Suprapubic skin (tissue), 4 donors: Measurements from ENCODE around the gene BTF3. TPM values are rescaled to one million over a fixed set of nuclear protein-coding genes. Genes with fewer than 3 reads are reported as not detected.
"Not testable (repeated sequence)": the region's sequence is repeated elsewhere in the genome, so short reads cannot be mapped to it uniquely, and the experiment has no call there.

Experiments used
- DNase-seq, 2 donors: peaks; one replicate each; pipeline ENCODE4 v3.0.0-alpha.2; 2019; ENCODE audit warnings: low spot score in 2 of 2
- H3K27ac ChIP-seq: fragments of 200-600 bp; sonication (generic); one replicate; pipeline ENCODE4 v1.5.1; 2019
- H3K27me3 ChIP-seq: fragments of 200-600 bp; sonication (generic); one replicate; pipeline ENCODE4 v1.5.1; 2019
- H3K36me3 ChIP-seq: fragments of 200-600 bp; sonication (generic); one replicate; pipeline ENCODE4 v1.5.1; 2019
- H3K4me1 ChIP-seq: fragments of 200-600 bp; sonication (generic); one replicate; pipeline ENCODE4 v1.5.1; 2019
- H3K4me3 ChIP-seq: fragments of 200-600 bp; sonication (generic); one replicate; pipeline ENCODE4 v1.5.1; 2019; ENCODE audit warnings: mild to moderate bottlenecking
- H3K9me3 ChIP-seq: fragments of 200-600 bp; sonication (generic); one replicate; pipeline ENCODE4 v1.5.1; 2019
- EP300 ChIP-seq: sonication (generic); formaldehyde crosslinking; IDR thresholded peaks from one replicate; pipeline ENCODE4 v1.6.1; 2017; ENCODE audit warnings: antibody characterized with exemption
- POLR2A ChIP-seq, 2 donors: fragments of 450-650 bp; IDR thresholded peaks; one replicate each; pipeline ENCODE4 v1.6.1; 2017; ENCODE audit warnings: antibody characterized with exemption in 2 of 2, mild to moderate bottlenecking in 2 of 2, moderate library complexity in 2 of 2
- POLR2AphosphoS5 ChIP-seq, 3 donors: sonication (generic); formaldehyde crosslinking; IDR thresholded peaks; one replicate each; pipeline ENCODE4 v1.6.1; 2017; ENCODE audit warnings: antibody characterized with exemption in 3 of 3
- WGBS: methylation state at CpG from one replicate; pipeline ENCODE4 v1.1.5; 2018; 5-methylcytosine and 5-hydroxymethylcytosine counted together
- total RNA-seq, 4 donors: library from RNA; depleted of rRNA; stranded (reverse); fragments of >200 nt; gene quantifications; one replicate each; pipeline ENCODE4 v1.1.0, GENCODE V29; 2016
- TF ChIP-seq, protein P1 (sequence below), 2 donors: fragments of 200-600 bp in 1 of 2; fragments of 450-650 bp in 1 of 2; sonication (generic) in 1 of 2; IDR thresholded peaks; one replicate each; pipeline ENCODE4 v1.5.1; 2016 to 2019; ENCODE audit warnings: antibody characterized with exemption in 2 of 2, mild to moderate bottlenecking in 1 of 2, moderate library complexity in 1 of 2

Gene BTF3
- total RNA-seq, 4 donors from 2014 or later: 473 to 851 (median 620) TPM

DNA sequence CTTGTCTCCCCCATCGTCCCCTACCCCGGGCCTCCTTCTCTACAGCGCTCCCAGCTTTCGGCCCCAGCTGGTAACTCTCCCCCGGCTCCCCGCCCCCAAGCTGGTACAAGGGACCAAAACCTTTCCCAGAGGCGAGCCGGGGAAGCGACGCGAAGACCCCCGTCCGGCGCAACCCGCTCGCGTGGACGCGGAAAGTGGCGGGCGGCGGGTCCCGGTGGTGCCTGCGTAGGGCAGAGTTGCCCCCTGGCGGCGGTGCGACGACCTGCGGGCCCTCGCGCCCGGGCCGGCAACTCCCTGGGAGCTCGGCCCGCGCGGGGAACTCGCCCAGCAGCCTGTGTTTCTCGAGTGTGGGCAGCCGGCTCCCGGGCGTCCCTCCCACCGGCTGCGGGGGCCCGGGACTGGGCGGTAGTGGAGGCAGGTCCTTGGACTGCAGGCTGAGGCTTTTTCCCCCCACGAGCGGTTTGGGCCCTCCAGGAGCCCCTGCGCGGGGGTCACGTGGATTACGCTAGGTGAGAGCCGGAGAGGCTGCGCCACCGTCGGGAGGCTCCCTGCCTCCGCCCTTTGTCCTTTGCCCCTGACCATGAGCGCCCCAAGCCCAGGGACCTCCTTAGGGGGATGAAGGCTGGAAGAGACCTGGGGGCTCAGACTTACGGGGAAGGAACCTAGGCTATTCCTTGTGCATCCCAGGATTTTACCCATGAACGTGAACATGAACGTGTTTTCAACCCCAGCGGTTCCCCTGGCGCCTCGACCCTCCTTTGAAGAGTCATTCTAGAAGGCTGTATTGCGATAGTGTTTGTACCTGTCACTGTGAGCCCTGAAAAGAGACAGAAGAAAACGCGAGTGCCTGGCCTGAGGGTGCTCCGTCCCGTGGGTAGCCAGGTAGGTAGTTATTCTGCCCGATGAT lies 46.8 kb upstream of the BTF3 start:
- H3K4me1 ChIP-seq: peaks cover 30% of the 10 kb centered on the region
- 2% methylated on average over 36 of the region's 70 CpGs for WGBS
- DNase-seq: peak in 1 of 2 donors; percentile 72
- no peak for TF ChIP-seq POLR2AphosphoS5 (IDR thresholded peaks at IDR 0.05)
- TF ChIP-seq, protein P1, sequence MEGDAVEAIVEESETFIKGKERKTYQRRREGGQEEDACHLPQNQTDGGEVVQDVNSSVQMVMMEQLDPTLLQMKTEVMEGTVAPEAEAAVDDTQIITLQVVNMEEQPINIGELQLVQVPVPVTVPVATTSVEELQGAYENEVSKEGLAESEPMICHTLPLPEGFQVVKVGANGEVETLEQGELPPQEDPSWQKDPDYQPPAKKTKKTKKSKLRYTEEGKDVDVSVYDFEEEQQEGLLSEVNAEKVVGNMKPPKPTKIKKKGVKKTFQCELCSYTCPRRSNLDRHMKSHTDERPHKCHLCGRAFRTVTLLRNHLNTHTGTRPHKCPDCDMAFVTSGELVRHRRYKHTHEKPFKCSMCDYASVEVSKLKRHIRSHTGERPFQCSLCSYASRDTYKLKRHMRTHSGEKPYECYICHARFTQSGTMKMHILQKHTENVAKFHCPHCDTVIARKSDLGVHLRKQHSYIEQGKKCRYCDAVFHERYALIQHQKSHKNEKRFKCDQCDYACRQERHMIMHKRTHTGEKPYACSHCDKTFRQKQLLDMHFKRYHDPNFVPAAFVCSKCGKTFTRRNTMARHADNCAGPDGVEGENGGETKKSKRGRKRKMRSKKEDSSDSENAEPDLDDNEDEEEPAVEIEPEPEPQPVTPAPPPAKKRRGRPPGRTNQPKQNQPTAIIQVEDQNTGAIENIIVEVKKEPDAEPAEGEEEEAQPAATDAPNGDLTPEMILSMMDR (IDR thresholded peaks at IDR 0.05): peak; percentile 57 to 93
- peaks cover 93% of the 10 kb centered on the region for H3K27me3 ChIP-seq
- H3K4me3 ChIP-seq: peak overlapping the region; percentile 22
- no peak overlapping the region for H3K27ac ChIP-seq
- no peaks in the 10 kb centered on the region for H3K9me3 ChIP-seq
- no peaks in the 10 kb centered on the region for H3K36me3 ChIP-seq

DNA sequence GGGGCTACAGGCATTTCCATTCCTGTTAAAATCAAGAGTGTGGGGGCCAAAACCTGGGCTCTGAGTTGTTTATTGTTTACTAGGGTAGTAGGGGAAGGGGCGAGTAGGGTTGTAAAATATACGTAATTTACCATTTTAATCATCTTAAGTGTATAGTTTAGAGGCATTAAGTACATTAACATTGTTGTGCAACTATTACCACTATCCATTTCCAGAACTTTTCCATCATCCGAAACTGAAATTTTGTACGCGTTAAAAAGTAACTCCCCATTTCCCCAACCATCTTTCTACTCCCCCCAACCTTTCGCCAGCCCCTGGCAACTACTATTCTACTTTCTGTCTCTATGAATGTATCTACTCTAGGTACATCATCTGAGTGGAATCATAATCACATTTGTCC lies 46.0 kb upstream of the BTF3 start:
- no peak overlapping the region for H3K4me3 ChIP-seq
- no peak overlapping the region for H3K27ac ChIP-seq
- H3K36me3 ChIP-seq: no peaks in the 10 kb centered on the region
- 63% methylated on average over 6 of the region's 6 CpGs for WGBS
- H3K9me3 ChIP-seq: no peaks in the 10 kb centered on the region
- no peak for TF ChIP-seq POLR2AphosphoS5 (IDR thresholded peaks at IDR 0.05)
- TF ChIP-seq EP300: no peak
- TF ChIP-seq, protein P1 (IDR thresholded peaks at IDR 0.05): no peak
- TF ChIP-seq POLR2A (IDR thresholded peaks at IDR 0.05): no peak
- no peak for DNase-seq
- H3K4me1 ChIP-seq: peaks cover 25% of the 10 kb centered on the region
- H3K27me3 ChIP-seq: peaks cover 92% of the 10 kb centered on the region

GRCh38 chr5:73454379-73455036 lies 43.7 kb upstream of the BTF3 start:
- peaks cover 71% of the 10 kb centered on the region for H3K27me3 ChIP-seq

DNA sequence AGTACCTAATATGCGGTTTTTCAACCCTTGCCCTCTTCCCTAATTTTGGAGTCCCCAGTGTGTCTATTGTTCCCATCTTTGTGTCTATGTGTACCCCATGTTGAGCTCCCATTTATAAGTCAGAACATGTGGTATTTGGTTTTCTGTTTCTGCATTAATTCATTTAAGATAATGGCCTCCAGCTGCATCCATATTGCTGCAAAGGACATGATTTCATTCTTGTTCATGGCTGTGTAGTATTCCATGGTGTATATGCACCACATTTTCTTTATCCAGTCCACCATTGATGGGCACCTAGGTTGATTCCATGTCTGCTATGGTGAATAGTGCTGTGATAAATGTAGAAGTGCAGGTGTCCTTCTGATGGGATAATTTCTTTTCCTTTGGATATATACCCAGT lies 41.8 kb upstream of the BTF3 start:
- H3K36me3 ChIP-seq, H3K4me1 ChIP-seq, H3K9me3 ChIP-seq, DNase-seq, H3K4me3 ChIP-seq, H3K27ac ChIP-seq: not testable (repeated sequence)
- peaks cover 52% of the 10 kb centered on the region for H3K27me3 ChIP-seq
- WGBS: 94% methylated on average over 1 of the region's 1 CpG

More at GRCh38 chr5:73454379-73455036, 43.7 kb upstream of the BTF3 start:
- 54% methylated on average over 6 of the region's 6 CpGs for WGBS
- no peak for TF ChIP-seq POLR2A (IDR thresholded peaks at IDR 0.05)
- TF ChIP-seq, protein P1 (IDR thresholded peaks at IDR 0.05): peak; percentile 46 to 76
- peaks cover 13% of the 10 kb centered on the region for H3K4me1 ChIP-seq
- no peak for DNase-seq
- no peaks in the 10 kb centered on the region for H3K36me3 ChIP-seq
- H3K4me3 ChIP-seq: no peak overlapping the region
- no peaks in the 10 kb centered on the region for H3K9me3 ChIP-seq
- H3K27ac ChIP-seq: no peak overlapping the region

- Histone ChIP-seq H3K36me3 (no peaks in the 10 kb centered on the region), H3K9me3 (no peaks in the 10 kb centered on the region), H3K4me1 (no peaks in the 10 kb centered on the region), H3K4me3 (no peak overlapping the region), H3K27ac (no peak overlapping the region), H3K27me3 (peaks cover 23% of the 10 kb centered on the region)
- WGBS: 20% methylated on average over 1 of the region's 1 CpG
- DNase-seq: no peak
- TF ChIP-seq POLR2AphosphoS5 (IDR thresholded peaks at IDR 0.05) (no peak), EP300 (no peak), POLR2A (IDR thresholded peaks at IDR 0.05) (no peak)
- TF ChIP-seq, protein P1 (IDR thresholded peaks at IDR 0.05): no peak
Observed at GRCh38 chr5:73459366-73459765, 38.9 kb upstream of the BTF3 start.
